Globus pallidus (tissue), 1 donor: ENCODE measurements around the gene MAX.
A peak's percentile ranks its signal among the peaks of the same experiment; 100 is the strongest.

ENCODE experiments used
- DNase-seq: peaks from one replicate; pipeline ENCODE4 v3.0.0-alpha.2; 2015; ENCODE audit warnings: low spot score

MAX gene

GRCh38 chr14:65072937-65073336 lies 29.4 kb downstream of the MAX start:
- no peak for DNase-seq

DNA sequence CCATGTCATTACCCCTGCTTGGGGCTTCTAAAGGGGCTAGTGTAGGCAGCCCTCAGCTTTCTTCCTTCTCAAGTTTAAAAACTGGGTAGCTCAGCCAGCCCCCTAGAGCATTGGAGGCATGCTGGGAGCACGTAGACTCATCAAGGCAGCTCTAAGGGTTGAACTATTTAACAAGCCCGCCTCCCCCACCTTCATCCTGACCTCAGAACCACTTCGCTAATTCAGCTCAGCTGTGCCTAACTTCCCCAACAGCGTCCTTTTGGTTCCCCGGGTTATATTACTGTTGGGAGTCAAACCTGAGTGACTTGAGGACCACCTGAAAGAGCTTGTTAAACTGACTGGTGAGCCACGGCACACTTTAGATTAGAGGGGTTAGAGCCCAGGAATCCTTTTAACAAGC lies 30.1 kb downstream of the MAX start:
- DNase-seq = no peak

- no peak for DNase-seq
Measured at GRCh38 chr14:65071544-65071943, 30.8 kb downstream of the MAX start.

- DNase-seq = peak; percentile 23
Measured at GRCh38 chr14:65070471-65070976, 31.8 kb downstream of the MAX start.

GRCh38 chr14:65069874-65070413 lies 32.4 kb downstream of the MAX start:
- DNase-seq = peak; percentile 29

DNA sequence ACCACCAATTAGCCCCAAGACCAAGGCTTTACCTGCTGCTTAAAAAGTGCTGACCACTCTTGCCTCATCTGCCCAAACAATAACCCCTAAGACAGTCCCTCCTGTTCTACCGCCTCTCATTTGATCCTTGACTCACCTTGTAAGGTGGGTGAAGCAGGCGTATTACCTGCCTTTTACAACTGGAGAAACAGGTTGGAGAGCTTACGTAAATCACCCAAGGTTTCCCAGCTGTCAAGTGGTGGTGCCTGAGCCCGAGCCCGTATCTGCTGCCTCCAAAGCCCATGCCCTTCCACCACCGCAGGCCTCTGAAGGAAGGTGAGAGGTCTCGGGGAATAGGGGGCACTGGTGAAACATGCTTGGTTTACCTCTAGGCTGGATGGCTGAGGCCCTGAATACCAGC lies 36.6 kb downstream of the MAX start:
- no peak for DNase-seq

DNA sequence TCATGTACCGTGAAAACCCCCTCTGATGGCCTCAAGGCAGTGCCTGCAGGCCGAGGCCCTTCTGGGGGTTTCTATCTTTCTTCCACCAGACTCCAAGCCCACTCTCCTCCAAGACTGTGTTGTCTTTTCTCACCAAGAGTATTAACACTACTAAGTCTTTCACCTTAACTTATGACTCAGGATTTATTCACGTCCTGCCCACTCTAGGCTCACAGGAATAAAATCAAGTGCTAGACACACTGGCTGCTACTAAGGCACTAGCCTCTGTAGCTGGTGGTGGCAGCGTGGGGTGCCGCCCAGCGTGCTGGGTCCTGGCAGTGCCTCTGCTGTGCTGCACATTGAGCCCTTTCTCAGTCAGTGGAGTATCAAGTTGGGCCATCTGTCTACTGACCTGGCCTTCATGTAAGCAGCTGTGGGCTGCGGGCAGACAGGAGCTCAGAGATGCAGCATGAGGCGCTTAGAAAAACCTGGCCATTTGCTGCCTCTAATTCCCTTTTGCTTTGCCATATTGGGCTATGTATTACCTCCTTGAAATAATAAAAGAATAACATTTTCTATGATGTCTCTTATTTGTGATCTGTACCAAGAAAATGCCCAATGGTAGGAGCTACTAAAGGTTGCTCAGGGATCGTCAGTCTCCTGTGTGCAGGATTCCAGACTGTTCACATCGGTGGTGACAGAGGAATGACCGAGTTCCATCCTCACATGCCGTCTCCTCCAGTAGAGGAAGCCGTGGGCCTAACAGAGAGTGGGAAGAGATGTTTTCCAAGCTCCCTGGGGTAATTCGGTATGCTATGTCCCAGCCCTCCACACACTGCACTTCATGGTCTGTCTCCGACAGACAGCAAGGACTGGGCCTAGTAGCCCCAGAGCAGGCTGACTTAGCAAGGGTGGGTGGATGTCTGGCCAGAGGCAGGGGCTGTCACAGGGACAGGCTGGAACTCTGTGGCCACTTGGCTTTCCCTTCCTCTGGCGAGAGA lies 39.9 kb downstream of the MAX start:
- no peak for DNase-seq

DNA sequence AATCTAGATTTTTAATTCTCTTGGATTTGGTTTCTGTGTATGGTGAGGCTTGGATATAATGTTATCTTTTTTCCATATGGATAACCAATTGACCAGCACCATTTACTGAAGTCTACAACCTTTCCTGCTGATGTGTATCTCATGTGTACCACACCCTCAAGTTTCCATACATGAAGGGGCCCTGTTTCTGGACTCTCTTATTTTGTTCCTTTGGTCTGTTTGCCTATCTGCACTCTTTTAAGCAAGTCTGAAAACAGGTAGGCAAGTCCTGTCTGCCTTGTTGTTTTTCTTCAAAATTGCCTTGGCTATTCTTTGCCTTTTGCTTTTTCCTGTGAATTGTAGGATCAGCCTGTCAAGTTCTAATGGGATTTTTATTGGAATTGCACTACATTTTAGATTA lies 44.6 kb downstream of the MAX start:
- no peak for DNase-seq

GRCh38 chr14:65054471-65055085 lies 47.7 kb downstream of the MAX start:
- DNase-seq = no peak

- DNase-seq = no peak
Measured at GRCh38 chr14:65053466-65053865, 48.9 kb downstream of the MAX start.

DNA sequence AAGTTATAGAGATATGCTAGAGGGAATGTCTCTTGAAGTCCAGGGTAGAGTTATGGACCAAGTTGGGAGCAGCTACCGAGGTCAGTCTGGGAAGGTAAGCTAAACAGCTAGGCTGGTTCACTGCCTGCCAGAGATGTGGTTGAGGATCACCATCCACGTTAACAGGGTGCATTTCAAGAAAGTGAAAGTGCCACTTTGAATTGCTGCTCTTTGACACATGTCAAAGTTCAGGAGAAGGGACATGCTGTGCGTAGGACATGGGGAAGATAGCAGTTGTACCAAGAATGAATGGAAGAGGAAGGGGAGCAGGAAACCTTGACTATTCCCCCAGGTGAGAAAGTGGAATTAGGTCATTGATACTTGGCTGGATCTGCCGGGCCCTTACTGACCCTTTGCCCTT lies 49.5 kb downstream of the MAX start:
- DNase-seq = no peak

DNA sequence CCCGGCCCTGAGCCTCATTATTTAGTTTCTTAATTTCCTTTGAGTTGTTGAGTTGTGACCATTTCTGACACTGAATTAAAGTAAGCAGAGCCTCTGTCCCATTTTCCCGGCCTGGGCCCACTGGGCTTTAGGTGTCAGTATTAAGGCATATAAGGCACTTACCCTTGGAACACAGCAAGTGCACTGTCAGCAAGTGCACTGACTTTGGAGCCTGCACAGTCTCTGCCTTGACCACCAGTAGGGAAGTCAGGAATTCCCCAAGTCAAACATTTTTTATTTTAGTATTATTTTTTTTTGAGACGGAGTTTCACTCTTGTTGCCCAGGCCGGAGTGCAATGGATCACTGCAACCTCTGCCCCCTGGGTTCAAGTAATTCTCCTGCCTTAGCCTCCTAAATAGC lies 56.6 kb downstream of the MAX start:
- no peak for DNase-seq

- DNase-seq = no peak
Measured at GRCh38 chr14:65045006-65045405, 57.3 kb downstream of the MAX start.

GRCh38 chr14:65044596-65044959 lies 57.7 kb downstream of the MAX start:
- DNase-seq = peak; percentile 53

DNA sequence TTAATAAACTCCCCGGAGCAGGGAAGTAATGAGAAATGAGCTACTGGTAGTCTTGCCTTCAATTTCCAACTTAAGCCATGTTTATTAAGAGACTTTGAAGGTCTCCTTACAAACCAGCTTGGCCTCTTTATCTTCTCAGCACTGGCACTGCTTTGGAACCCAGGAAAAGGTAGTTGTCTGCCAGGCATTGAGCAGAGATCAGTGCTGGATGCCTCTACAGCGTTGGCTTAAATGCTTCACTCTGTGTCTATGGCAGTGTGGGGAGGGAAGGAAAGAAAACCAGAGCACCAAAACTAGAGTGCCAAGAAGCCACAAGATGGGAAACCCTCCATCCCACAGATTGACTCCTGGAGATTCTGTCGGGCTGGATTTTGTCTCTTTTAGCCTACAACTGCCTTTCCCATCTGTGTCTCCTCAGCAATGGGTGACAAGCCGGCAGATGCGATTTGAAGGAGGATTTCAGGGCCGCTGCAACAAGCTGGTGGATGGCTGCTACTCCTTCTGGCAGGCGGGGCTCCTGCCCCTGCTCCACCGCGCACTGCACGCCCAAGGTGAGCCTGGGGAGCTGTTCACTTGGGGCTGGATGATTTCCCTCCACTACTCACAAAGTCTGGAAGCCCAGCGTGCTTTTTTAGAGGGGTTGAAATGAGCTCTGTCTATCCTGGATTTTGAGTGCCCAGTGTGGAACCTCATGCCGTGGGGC lies 58.3 kb downstream of the MAX start:
- DNase-seq = no peak

- DNase-seq = peak; percentile 25
Measured at GRCh38 chr14:65042731-65043372, 59.5 kb downstream of the MAX start.

DNA sequence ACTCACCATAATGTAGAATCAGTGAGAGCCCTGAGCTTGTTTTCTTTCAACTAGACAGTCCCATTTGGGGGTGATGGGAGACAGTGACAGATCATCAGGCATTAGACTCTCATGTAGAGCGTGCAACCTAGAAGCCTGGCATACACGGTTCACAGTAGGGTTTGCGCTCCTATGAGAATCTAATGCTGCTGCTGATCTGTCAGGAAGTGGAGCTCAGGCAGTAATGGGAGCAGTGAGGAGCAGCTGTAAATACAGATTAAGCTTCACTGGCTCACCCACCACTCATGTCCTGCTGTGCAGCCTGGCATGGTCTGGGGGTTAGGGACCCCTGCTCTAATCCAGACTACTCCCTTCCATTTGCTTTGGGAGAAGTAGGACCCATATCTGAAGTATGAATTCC lies 60.0 kb downstream of the MAX start:
- DNase-seq = no peak

- DNase-seq = no peak
Measured at GRCh38 chr14:65041434-65041915, 60.8 kb downstream of the MAX start.

DNA sequence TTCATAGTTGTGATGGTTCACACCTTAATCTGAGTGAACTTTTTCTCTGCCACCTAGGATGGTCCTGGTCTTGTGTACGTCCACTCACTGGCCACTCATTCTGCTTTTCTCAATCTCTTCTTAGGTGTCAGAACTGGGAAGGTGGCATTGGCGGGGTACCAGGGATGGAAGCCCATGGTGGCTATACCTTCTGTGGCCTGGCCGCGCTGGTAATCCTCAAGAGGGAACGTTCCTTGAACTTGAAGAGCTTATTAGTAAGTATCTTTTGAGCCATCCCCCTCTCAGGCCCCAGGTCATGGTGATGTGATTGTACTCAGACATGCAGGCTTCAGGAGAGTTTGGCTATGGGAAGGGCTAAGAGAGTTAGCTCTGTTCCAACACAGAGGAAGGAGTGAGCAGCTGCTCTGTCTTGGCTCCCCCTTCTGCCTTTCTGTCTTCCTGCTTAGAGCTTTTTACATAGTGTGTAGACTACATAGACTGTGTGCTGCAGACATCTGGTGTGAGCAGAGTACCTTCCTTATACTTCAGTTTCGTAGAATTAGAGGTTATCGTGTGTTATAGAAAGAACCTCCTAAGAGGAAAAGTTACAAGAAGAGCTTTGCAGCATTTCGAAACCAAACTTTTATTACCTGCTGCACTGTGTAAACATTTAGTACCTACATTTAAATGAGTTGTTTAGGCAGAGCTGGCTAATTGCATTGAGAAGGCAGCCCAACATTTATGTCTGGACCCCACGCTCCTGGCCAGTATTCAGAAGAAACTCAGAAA lies 61.5 kb downstream of the MAX start:
- no peak for DNase-seq

DNA sequence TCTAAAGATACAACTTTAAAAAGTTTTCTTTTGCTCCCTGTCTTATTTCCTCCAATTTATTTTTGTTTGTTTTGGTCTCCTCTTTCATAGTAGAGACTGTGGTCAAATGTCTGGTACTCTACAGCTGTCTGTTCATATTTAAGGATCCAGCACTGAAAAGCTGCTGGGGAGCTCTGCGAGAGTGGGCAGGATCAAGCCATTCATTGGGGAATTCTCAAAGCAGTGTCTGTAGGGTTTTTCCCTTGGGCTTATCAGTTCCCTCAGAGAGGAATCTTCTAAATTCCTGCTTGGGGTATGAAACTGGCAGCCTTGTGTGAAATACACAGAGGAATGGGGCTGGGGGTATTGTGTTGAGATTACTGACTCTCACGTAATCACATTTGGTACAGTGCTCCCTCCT lies 63.4 kb downstream of the MAX start:
- DNase-seq = no peak

GRCh38 chr14:65035049-65035448 lies 67.3 kb downstream of the MAX start:
- peak; percentile 60 for DNase-seq
